Measurements from ENCODE around the gene ACADS.

DNA sequence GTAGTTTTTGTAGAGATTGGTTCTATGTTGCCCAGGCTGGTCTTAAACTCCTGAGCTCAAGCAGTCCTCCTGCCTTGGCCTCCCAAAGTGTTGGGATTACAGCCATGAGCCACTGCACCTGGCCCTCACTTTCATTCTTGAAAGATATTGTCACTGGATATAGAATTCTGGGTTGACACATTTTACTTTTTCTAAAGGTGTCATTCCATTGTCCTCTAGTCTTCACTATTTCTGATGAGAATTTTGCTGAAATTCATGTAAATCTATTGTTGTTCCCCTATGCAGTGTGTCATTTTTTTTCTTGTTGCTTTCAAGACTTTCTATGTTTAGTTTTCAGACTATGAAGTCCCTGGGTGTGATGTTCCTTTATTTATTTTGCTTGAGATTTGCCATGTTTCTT, 29.2 kb downstream of the ACADS start:
- TF ChIP-seq, protein P1, sequence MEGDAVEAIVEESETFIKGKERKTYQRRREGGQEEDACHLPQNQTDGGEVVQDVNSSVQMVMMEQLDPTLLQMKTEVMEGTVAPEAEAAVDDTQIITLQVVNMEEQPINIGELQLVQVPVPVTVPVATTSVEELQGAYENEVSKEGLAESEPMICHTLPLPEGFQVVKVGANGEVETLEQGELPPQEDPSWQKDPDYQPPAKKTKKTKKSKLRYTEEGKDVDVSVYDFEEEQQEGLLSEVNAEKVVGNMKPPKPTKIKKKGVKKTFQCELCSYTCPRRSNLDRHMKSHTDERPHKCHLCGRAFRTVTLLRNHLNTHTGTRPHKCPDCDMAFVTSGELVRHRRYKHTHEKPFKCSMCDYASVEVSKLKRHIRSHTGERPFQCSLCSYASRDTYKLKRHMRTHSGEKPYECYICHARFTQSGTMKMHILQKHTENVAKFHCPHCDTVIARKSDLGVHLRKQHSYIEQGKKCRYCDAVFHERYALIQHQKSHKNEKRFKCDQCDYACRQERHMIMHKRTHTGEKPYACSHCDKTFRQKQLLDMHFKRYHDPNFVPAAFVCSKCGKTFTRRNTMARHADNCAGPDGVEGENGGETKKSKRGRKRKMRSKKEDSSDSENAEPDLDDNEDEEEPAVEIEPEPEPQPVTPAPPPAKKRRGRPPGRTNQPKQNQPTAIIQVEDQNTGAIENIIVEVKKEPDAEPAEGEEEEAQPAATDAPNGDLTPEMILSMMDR (optimal IDR thresholded peaks at IDR 0.05 in 1 of 3, IDR thresholded peaks at IDR 0.05 in 1 of 3, conservative IDR thresholded peaks at IDR 0.05 in 1 of 3; ENCODE audit: extremely low read depth in 1 of 3, insufficient read depth in 2 of 3, low read length in 3 of 3): no peak
- no peak for TF ChIP-seq EZH2 (IDR thresholded peaks at IDR 0.05; ENCODE audit: low read length)

All from keratinocyte (primary cell).